LNCAP (cell line): Measurements from ENCODE around the gene ASCC1.

ENCODE experiments used
- TF ChIP-seq, protein P1 (sequence below): fragments of 450-650 bp; IDR thresholded peaks from 2 replicates; pipeline ENCODE4 v1.5.1; 2017; ENCODE audit warnings: mild to moderate bottlenecking

The ASCC1 gene

DNA sequence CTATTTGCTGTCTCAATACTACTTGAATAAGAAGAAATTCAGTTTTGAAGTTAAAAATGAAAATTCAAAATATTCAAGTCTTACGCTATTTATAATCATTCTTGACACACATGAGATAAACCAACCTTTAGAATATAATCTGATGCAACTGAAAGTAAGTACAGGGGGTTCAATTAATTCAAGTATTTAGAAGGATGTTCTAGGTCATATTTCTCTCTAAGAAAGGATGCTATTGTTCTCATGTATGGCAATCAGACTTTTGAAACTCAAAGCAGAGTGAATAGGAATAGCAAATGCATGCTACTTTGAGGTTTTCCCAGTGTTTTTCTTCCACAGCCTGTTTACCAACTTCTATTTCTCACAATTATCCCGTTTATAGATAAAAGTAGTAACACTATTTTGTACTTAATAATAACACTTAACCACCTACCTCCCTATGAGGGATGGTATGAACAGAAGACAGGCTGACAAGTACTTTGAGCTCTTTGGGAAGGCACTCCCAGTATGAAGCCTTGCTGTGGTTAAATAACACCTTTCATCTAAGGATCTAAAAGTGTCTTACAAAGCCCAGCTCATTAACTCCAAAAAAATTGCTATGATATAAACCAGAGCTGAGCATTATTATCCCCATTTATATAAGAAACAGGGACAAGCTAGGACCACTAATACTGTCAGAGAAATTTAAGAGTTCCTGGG is 109.8 kb downstream of the ASCC1 start:
- TF ChIP-seq, protein P1, sequence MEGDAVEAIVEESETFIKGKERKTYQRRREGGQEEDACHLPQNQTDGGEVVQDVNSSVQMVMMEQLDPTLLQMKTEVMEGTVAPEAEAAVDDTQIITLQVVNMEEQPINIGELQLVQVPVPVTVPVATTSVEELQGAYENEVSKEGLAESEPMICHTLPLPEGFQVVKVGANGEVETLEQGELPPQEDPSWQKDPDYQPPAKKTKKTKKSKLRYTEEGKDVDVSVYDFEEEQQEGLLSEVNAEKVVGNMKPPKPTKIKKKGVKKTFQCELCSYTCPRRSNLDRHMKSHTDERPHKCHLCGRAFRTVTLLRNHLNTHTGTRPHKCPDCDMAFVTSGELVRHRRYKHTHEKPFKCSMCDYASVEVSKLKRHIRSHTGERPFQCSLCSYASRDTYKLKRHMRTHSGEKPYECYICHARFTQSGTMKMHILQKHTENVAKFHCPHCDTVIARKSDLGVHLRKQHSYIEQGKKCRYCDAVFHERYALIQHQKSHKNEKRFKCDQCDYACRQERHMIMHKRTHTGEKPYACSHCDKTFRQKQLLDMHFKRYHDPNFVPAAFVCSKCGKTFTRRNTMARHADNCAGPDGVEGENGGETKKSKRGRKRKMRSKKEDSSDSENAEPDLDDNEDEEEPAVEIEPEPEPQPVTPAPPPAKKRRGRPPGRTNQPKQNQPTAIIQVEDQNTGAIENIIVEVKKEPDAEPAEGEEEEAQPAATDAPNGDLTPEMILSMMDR: no peak

DNA sequence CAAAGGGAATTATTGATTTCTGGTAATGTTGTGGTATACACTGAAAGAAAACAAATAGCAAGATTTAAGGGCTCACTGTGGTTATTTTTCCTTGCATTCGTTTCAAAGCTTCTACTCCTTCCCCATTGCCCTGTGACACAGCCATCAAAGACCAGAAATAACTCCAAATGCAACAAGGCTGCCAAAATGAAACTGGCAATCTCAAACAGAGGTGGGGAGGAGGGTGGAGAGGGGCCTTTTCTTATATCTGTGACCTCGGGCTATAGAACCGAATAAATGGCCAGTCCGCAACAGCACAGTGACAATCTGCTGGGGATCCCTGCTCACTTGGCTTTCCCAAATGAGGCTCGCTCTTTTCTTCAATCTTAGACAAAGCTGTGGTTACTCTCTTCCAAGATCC is 110.4 kb downstream of the ASCC1 start:
- TF ChIP-seq, protein P1: no peak

DNA sequence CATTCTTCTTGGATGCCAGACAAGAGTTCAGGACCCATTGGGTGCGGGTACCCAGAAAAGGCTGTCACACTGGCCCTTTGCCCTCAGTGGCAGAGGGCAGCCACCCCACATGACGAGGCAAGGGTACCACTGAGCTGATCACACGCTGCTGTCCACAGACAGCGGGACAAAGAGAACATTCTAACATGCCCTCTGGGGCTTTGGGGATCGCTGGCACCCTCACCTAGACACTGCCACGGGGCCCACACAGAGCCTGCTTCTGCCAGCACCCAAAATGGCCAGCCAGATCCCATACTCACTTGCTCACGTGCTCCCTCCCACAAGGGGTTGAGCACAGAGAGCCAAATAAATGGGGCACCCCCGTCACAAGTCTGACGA is 111.0 kb downstream of the ASCC1 start:
- TF ChIP-seq, protein P1: no peak

DNA sequence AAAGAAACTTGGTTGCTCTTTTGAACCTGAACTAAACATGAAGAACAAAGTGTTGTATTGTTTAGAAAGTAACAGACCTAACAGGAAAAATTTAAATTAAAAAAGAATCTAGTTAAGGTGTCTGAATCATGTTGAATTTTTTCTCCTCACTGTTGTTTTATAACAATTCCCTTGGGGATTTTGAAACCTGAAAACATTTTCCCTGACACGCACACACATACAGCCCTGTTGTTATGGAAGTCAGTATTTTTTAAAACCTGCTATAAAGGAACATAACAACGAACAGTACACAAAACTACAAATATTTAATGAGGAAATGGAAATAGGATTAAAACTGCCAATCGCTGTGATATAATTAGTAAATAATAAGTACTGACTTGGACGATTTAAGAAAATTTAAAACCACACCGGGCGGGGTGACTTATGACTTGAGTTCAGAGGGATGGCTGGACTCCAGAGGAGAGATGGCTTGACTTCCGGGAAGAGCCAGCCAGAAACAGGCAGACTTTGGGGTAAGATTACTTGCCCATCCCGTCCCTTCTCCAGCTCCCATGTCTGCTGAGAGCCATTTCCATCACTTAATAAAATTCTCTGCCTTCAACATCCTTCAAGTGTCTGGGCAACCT is 111.5 kb downstream of the ASCC1 start:
- TF ChIP-seq, protein P1: no peak

DNA sequence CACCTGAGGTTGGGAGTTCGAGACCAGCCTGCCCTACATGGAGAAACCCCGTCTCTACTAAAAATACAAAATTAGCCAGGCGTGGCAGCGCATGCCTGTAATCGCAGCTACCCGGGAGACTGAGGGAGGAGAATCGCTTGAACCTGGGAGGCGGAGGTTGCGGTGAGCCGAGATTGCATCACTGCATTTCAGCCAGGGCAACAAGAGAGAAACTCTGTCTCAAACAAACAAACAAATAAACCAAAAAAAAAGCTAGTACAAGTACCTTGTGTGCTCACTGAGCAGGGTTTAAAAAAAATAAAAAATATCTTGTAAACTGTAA is 116.5 kb downstream of the ASCC1 start:
- TF ChIP-seq, protein P1: no peak

DNA sequence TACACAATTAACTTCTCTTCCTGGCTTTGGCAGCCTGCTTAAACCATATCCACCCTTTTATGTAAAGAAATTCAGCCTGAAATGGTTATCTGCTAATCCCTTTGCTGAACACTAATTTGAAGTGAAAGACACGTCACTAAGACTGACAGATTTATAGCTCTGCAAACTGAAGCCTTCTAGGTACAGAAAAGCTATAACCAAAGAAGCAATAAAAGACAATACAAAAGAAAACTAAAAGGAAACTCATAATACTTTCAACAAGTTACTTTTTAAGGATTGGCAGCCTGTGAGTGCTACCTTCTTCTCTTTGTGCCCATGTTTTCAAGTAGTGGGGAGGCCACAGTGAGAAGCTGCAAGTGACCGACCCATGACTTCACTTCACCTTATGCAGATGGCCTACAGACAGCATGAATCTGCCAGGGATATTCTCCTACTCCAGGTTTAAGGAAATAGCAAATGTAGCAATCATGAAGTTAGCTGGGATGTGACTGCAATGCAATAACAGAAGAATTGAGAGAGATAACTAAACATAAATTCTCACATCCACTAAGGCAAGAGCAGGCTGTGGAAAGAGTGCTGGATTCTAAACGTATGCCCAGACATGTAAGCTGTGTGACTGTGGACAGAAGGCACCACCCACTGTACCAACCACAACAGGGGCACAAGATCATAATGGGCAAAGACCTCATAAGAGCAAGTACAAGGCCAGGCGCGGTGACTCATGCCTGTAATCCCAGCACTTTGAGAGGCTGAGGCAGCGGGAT is 117.1 kb downstream of the ASCC1 start:
- TF ChIP-seq, protein P1: no peak

DNA sequence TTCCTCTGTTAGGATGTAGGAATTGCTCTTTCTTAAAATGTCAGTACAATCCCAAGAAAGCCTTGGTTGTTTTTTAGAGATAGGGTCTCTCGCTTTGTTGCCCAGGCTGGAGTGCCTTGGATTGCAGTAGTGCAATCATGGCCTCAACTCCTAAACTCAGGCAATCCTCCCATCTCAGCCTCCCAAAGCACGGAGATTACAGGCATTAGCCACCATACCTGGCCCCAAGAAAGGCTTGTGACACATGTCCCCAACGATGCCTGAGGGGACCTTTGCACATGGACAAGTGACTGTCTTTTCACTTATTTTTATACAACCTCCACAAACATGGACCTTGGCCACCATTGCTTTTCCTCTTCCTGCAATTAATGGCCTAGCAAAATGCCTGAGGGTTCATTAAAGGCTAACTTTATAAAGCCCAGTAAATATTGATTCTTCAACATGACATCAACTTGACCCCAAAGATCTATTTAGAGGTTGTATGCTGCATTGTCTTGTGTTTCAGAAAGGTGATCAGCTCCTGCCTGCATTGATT is 117.7 kb downstream of the ASCC1 start:
- TF ChIP-seq, protein P1: no peak
